Gastrocnemius medialis (tissue), 4 donors: Measurements from ENCODE around the gene THSD7A. TPM values are rescaled to one million over a fixed set of nuclear protein-coding genes. Genes with fewer than 3 reads are reported as not detected.

ENCODE experiments used
- ATAC-seq, 2 donors: fragments of 150-250 bp; one replicate each; pipeline ENCODE4 v1.9.1; 2016
- DNase-seq, 2 donors: peaks; one replicate each; pipeline ENCODE4 v3.0.0-alpha.2; 2019
- H3K27ac ChIP-seq, 4 donors: fragments of 200-600 bp; sonication (generic); 1 replicate in 1 of 4; 2 replicates in 3 of 4; pipeline ENCODE4 v1.5.1; 2016 to 2018; ENCODE audit warnings: mild to moderate bottlenecking in 2 of 4, moderate library complexity in 1 of 4
- H3K27me3 ChIP-seq, 3 donors: fragments of 200-600 bp; sonication (generic) in 2 of 3; 1 replicate in 1 of 3; 2 replicates in 2 of 3; pipeline versions ENCODE4 v1.5.1 to v1.6.0; 2016 to 2019; ENCODE audit warnings: mild to moderate bottlenecking in 1 of 3, moderate library complexity in 1 of 3
- H3K36me3 ChIP-seq, 2 donors: fragments of 200-600 bp; sonication (generic) in 1 of 2; one replicate each; pipeline ENCODE4 v1.5.1; 2017 to 2018
- H3K4me1 ChIP-seq, 2 donors: fragments of 200-600 bp; sonication (generic) in 1 of 2; one replicate each; pipeline ENCODE4 v1.5.1; 2016 to 2017; ENCODE audit warnings: mild to moderate bottlenecking in 2 of 2
- H3K4me3 ChIP-seq, 4 donors: fragments of 200-600 bp; sonication (generic) in 3 of 4; 1 replicate in 1 of 4; 2 replicates in 3 of 4; pipeline ENCODE4 v1.5.1; 2016 to 2019; ENCODE audit warnings: mild to moderate bottlenecking in 2 of 4
- H3K9me3 ChIP-seq, 3 donors: fragments of 200-600 bp; sonication (generic) in 2 of 3; 1 replicate in 1 of 3; 2 replicates in 2 of 3; pipeline ENCODE4 v1.5.1; 2016 to 2019
- CTCF ChIP-seq, 5 experiments: fragments of 450-650 bp in 3 of 5; fragments of 200-600 bp in 2 of 5; sonication (generic) in 2 of 5; IDR thresholded peaks in 4 of 5; conservative IDR thresholded peaks in 1 of 5; 1 replicate in 4 of 5; 2 replicates in 1 of 5; pipeline ENCODE4 v1.5.1; 2016 to 2019; ENCODE audit warnings: antibody characterized with exemption in 5 of 5, mild to moderate bottlenecking in 3 of 5, moderate library complexity in 3 of 5
- POLR2A ChIP-seq, 2 donors: fragments of 450-650 bp; IDR thresholded peaks; one replicate each; pipeline ENCODE4 v1.6.1; 2017; ENCODE audit warnings: antibody characterized with exemption in 2 of 2, mild to moderate bottlenecking in 2 of 2, moderate library complexity in 2 of 2
- in situ Hi-C, 4 donors: fragments of 200-750 bp; cut with MboI; loops; one replicate each; pipeline versions ENCODE4 v1.15.0 to v1.8.0; 2017; ENCODE audit warnings: low sequenced_read_pairs in 4 of 4
- intact Hi-C: fragments of 100-400 bp; cut with DNase I; formaldehyde crosslinking; loops from one replicate; pipeline ENCODE4 v1.15.1; 2023; ENCODE audit warnings: low total_unique reads
- total RNA-seq, 4 donors: library from RNA; depleted of rRNA; stranded (reverse); fragments of >200 nt; gene quantifications; one replicate each; pipeline versions ENCODE4 v1.1.0 to v1.2.3, GENCODE V29; 2016

THSD7A gene
- total RNA-seq, 4 donors from 2014 or later, result 0.36 to 0.78 (median 0.66) TPM

- Histone ChIP-seq H3K4me3 (no peak overlapping the region), H3K9me3 (peaks cover 0 to 4% (median 0%) of the 10 kb centered on the region in 3 donors), H3K4me1 (no peaks in the 10 kb centered on the region), H3K36me3 (no peaks in the 10 kb centered on the region), H3K27ac (no peak overlapping the region), H3K27me3 (no peaks in the 10 kb centered on the region)
- intact Hi-C loops, result no loop called here
- no peak for DNase-seq
- in situ Hi-C loops, result no loop called here
- TF ChIP-seq POLR2A (IDR thresholded peaks at IDR 0.05) (no peak), CTCF (IDR thresholded peaks at IDR 0.05 in 4 of 5, conservative IDR thresholded peaks at IDR 0.05 in 1 of 5) (no peak)
- ATAC-seq, result no peak
Observed at GRCh38 chr7:11767148-11767547, 64.8 kb downstream of the THSD7A start.

- H3K27me3 ChIP-seq, result no peaks in the 10 kb centered on the region
- intact Hi-C loops, result no loop called here
- no peaks in the 10 kb centered on the region for H3K36me3 ChIP-seq
- no peaks in the 10 kb centered on the region for H3K9me3 ChIP-seq
- in situ Hi-C loops, result no loop called here
- H3K4me3 ChIP-seq, result no peak overlapping the region
- ATAC-seq (no peak), DNase-seq (no peak)
- TF ChIP-seq POLR2A (IDR thresholded peaks at IDR 0.05) (no peak), CTCF (IDR thresholded peaks at IDR 0.05 in 4 of 5, conservative IDR thresholded peaks at IDR 0.05 in 1 of 5) (no peak)
- H3K4me1 ChIP-seq, result no peaks in the 10 kb centered on the region
- no peak overlapping the region for H3K27ac ChIP-seq
Observed at GRCh38 chr7:11760372-11760771, 71.6 kb downstream of the THSD7A start.

- H3K9me3 ChIP-seq, result no peaks in the 10 kb centered on the region
- H3K27me3 ChIP-seq, result no peaks in the 10 kb centered on the region
- intact Hi-C loops, result no loop called here
- no peak overlapping the region for H3K4me3 ChIP-seq
- H3K36me3 ChIP-seq, result no peaks in the 10 kb centered on the region
- H3K4me1 ChIP-seq, result no peaks in the 10 kb centered on the region
- DNase-seq (no peak), ATAC-seq (no peak)
- TF ChIP-seq POLR2A (IDR thresholded peaks at IDR 0.05) (no peak), CTCF (IDR thresholded peaks at IDR 0.05 in 4 of 5, conservative IDR thresholded peaks at IDR 0.05 in 1 of 5) (no peak)
- in situ Hi-C loops, result no loop called here
- no peak overlapping the region for H3K27ac ChIP-seq
Observed at GRCh38 chr7:11758627-11759111, 73.3 kb downstream of the THSD7A start.

GRCh38 chr7:11757153-11757552 lies 74.8 kb downstream of the THSD7A start:
- intact Hi-C loops, result no loop called here
- in situ Hi-C loops, result no loop called here
- DNase-seq, result no peak
- no peak for ATAC-seq
- H3K4me1 ChIP-seq, result no peaks in the 10 kb centered on the region
- H3K27ac ChIP-seq, result no peak overlapping the region
- H3K27me3 ChIP-seq, result no peaks in the 10 kb centered on the region
- H3K9me3 ChIP-seq, result no peaks in the 10 kb centered on the region
- H3K36me3 ChIP-seq, result no peaks in the 10 kb centered on the region
- TF ChIP-seq CTCF (IDR thresholded peaks at IDR 0.05 in 4 of 5, conservative IDR thresholded peaks at IDR 0.05 in 1 of 5), result no peak
- no peak for TF ChIP-seq POLR2A (IDR thresholded peaks at IDR 0.05)
- H3K4me3 ChIP-seq, result no peak overlapping the region

- in situ Hi-C loops (no loop called here), intact Hi-C loops (no loop called here)
- no peak for ATAC-seq
- no peak for DNase-seq
- Histone ChIP-seq H3K27ac (no peak overlapping the region), H3K27me3 (no peaks in the 10 kb centered on the region), H3K4me3 (no peak overlapping the region), H3K9me3 (no peaks in the 10 kb centered on the region), H3K4me1 (no peaks in the 10 kb centered on the region), H3K36me3 (no peaks in the 10 kb centered on the region)
- TF ChIP-seq CTCF (IDR thresholded peaks at IDR 0.05 in 4 of 5, conservative IDR thresholded peaks at IDR 0.05 in 1 of 5), result no peak
- no peak for TF ChIP-seq POLR2A (IDR thresholded peaks at IDR 0.05)
Observed at GRCh38 chr7:11754933-11755332, 77.1 kb downstream of the THSD7A start.
